Measurements from ENCODE around the gene ASF1A.

DNA sequence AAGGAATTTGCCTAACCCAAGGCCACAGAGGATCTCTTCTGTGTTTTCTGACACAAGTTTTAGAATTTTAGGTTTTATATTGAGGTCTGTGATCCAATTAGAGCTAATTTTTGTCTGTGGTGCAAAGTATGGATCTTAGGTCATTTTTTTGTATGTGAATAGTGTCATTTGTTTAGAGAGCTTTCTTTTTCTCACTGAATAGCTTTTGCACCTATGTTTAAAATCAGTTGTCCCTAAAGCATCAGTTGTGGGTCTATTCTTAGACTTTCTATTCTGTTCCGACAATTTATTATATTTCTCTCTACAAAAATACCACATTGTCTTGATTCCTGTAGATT is 41.3 kb downstream of the ASF1A start:
- TF ChIP-seq, protein P1, sequence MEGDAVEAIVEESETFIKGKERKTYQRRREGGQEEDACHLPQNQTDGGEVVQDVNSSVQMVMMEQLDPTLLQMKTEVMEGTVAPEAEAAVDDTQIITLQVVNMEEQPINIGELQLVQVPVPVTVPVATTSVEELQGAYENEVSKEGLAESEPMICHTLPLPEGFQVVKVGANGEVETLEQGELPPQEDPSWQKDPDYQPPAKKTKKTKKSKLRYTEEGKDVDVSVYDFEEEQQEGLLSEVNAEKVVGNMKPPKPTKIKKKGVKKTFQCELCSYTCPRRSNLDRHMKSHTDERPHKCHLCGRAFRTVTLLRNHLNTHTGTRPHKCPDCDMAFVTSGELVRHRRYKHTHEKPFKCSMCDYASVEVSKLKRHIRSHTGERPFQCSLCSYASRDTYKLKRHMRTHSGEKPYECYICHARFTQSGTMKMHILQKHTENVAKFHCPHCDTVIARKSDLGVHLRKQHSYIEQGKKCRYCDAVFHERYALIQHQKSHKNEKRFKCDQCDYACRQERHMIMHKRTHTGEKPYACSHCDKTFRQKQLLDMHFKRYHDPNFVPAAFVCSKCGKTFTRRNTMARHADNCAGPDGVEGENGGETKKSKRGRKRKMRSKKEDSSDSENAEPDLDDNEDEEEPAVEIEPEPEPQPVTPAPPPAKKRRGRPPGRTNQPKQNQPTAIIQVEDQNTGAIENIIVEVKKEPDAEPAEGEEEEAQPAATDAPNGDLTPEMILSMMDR (IDR thresholded peaks at IDR 0.05) = no peak
- TF ChIP-seq POLR2A (IDR thresholded peaks at IDR 0.05) (no peak), POLR2AphosphoS5 (IDR thresholded peaks at IDR 0.05) (no peak)

Data from stomach (tissue), 4 donors.